Fibroblast of pulmonary artery (primary cell): ENCODE measurements around the gene SGPL1.

Experiments
- DNase-seq: peaks from one replicate; pipeline ENCODE4 v3.0.0-alpha.2; 2010; ENCODE audit warnings: low read depth
- H3K4me3 ChIP-seq: replicated peaks from 2 replicates; pipeline ENCODE4 v1.5.1; 2011; ENCODE audit warnings: low read depth, mild to moderate bottlenecking, control low read depth, low read length, moderate library complexity
- CTCF ChIP-seq: IDR thresholded peaks from 2 replicates; pipeline ENCODE4 v1.5.1; 2011; ENCODE audit warnings: mild to moderate bottlenecking, control low read depth, low read length, inconsistent platforms; ENCODE audit errors: missing control alignments

The SGPL1 gene

GRCh38 chr10:70777063-70777875 lies 38.5 kb upstream of the SGPL1 start:
- no peak for DNase-seq
- no peak overlapping the region for H3K4me3 ChIP-seq
- no peak for TF ChIP-seq CTCF

GRCh38 chr10:70778267-70778924 lies 37.4 kb upstream of the SGPL1 start:
- no peak overlapping the region for H3K4me3 ChIP-seq
- DNase-seq = no peak
- TF ChIP-seq CTCF = no peak

- no peak overlapping the region for H3K4me3 ChIP-seq
- no peak for TF ChIP-seq CTCF
- no peak for DNase-seq
Measured at GRCh38 chr10:70779088-70779487, 36.7 kb upstream of the SGPL1 start.

GRCh38 chr10:70779511-70780369 lies 36.0 kb upstream of the SGPL1 start:
- DNase-seq = no peak
- TF ChIP-seq CTCF = no peak
- no peak overlapping the region for H3K4me3 ChIP-seq

GRCh38 chr10:70780370-70780760 lies 35.4 kb upstream of the SGPL1 start:
- DNase-seq = no peak
- no peak for TF ChIP-seq CTCF

GRCh38 chr10:70780772-70781171 lies 35.0 kb upstream of the SGPL1 start:
- no peak for TF ChIP-seq CTCF
- no peak overlapping the region for H3K4me3 ChIP-seq
- DNase-seq = no peak

More at GRCh38 chr10:70780370-70780760, 35.4 kb upstream of the SGPL1 start:
- H3K4me3 ChIP-seq = no peak overlapping the region
